GM18873 (cell line): ENCODE results near the gene PLCD3.

ENCODE experiments used
- ATAC-seq: cut with Tn5 transposase; IDR thresholded peaks from one replicate; pipeline ENCODE4 v1.9.1; 2021; ENCODE audit warnings: mild to moderate bottlenecking, moderate library complexity, moderate number of reproducible peaks; ENCODE audit not compliant: unreplicated experiment, low FRiP score

PLCD3 gene

DNA sequence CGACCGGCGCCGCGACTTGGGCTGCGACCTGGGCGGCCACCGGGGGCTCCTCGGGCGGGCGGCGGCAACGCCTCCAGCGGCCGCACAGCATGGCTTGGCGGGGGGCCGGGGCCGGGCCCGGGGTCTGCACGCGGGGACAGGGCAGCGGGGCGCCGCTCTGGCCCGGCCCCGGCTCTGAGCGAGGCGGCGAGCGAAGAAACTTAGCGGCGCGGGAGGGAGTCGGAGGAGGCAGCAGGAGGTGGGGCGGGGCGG lies at the start of gene PLCD3:
Gene PLCD3 (minus strand): TSS at position 196 of the 252 bp plus-strand sequence. CDS start 105 bp downstream, at position 91.
- no peak for ATAC-seq

- ATAC-seq, result no peak
Measured at GRCh38 chr17:45177563-45177962, 45.2 kb upstream of the PLCD3 start.

DNA sequence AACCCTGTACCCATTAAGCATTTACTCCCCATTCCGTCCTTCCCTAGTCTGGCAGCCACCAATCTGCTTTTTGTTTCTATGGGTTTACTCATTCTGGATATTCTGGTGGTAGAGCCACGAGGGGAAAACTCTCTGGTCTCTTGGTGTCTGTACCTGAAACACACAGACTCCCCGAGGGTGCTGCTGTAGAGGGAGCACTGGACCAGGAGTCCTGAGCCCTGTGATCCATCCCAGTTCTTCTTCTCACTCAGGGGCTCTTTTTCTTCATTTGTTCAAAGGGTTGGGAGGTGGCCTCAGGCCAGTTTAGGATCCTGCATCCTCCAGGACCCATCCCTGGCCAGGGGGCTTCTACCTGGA lies 43.4 kb upstream of the PLCD3 start:
- ATAC-seq, result no peak

DNA sequence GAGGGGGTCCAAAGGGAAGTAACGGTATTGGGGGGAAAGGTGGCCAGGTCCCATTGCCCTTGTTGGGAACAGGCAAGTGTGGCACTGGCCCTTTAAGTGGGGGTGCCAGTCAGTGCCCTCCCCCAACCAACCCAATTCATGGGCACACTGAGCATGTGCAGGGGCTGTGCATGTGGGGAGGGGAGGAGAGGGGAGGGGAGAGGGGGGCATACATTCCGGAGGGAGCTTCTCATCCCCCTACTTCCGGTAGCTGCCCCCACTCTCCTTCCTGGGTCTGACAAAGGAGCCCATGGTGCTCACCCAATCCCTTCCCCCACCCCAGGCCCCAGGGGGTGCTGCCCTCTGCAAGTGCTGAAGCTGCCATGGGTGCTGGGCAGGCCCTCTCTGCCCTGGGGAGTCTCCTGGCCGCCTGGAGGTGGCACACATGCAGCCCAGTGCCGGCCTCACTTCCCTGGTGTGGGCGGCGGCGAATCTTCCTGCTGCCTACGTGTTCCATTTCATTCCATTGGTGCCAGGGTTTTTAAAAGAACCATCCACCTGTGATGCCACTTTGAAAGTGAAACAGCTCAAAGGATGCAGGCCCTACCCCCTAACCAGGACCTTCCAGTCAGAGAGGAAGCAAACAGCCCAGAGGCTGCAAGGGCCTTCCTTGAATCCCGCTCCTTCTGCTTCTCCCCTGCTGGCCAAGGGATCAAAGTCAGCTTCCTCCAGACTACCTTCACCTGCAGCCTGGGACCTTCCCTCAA lies 40.4 kb upstream of the PLCD3 start:
- ATAC-seq, result no peak

- ATAC-seq, result no peak
Measured at GRCh38 chr17:45172232-45172540, 39.9 kb upstream of the PLCD3 start.

DNA sequence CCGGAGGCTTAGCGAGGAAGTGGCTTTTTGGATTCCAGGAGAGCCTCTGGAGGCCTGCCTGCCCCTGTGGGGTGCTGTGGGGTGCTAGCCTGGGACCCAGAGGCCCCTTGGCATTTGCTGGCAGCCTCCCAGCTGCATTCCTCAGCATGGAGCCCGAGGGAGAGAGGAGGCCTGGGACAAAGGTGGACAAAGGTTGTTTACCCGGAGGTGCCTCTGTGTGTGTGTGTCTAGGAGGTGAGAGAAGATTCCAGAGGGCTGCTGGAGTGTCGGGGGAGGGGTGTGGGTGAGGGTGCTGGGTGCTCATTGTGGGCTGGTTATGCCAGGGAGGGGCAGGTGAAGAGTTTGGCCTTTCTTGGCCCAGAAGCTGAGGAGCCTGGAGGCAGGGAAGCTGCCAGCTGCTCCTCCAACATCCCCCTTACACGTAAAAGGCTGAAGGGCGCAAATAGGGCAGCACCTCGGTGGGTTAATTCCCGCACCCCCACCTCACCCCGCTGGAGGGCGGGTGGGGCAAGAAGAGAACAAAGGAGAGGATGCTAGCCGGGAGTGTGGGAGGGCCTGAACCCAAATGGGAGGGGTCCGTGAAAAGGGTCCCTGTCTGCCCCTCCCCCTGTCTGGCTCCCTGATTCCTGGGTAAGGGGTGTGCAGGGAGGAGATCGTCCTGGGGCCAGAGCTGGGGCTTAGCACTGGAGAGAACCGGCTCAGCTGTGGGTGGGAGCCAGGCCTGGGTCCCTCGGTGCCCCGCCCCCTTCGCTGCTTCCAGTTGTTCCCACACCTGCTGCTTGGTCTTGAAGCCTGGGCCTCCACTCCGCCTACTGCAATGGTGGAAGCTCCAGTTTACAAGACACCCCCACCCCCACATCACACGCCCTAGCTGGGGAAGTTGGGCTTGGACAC lies 39.3 kb upstream of the PLCD3 start:
- ATAC-seq, result no peak

DNA sequence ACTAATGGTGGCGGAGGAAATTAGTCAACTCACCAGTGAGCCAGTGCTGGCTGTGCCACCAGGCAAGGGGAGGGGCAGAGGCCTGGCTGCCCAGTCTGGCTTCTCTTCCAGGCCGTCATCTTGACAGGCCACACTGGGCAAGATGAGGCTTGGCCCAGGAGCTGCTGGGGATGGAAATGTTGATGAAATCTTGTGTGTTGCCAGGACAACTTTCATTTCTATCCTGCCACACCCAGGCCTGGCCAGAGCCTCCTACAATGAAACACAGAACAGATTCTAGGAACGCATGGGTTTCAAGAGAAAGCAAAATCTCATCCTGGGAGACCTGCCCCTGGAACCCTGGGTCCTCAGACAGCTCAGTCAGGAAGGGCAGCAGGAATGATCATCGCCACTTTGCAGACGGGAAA lies 38.6 kb upstream of the PLCD3 start:
- ATAC-seq, result no peak

GRCh38 chr17:45170280-45170930 lies 38.1 kb upstream of the PLCD3 start:
- no peak for ATAC-seq

- no peak for ATAC-seq
Measured at GRCh38 chr17:45168991-45169752, 36.9 kb upstream of the PLCD3 start.

DNA sequence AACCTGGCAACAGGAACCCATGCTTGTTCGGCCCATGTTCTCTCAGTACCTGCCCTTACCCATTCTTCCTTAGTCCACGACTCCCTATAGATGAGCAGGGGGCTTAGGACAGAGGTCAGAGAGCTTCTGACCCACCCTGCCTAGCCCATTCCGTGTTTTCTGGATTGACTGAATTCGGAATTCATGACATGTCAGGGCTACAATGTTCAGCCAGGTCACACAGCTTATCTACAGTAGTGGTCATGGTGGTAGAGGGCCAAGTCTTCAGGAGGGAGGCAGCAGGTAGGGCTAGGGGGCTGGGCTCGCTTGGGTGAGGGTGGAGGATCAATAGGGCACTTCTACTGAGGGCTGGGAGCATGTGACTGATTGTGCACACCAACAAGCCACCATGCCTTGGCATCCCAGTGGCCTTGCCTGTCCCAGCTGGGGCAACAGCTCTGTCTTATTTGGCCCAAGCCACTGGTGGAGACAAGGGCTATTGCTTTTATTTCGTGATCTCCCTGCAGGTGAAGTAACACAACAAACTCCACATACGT lies 32.5 kb upstream of the PLCD3 start:
- no peak for ATAC-seq

GRCh38 chr17:45162025-45162687 lies 29.8 kb upstream of the PLCD3 start:
- no peak for ATAC-seq

DNA sequence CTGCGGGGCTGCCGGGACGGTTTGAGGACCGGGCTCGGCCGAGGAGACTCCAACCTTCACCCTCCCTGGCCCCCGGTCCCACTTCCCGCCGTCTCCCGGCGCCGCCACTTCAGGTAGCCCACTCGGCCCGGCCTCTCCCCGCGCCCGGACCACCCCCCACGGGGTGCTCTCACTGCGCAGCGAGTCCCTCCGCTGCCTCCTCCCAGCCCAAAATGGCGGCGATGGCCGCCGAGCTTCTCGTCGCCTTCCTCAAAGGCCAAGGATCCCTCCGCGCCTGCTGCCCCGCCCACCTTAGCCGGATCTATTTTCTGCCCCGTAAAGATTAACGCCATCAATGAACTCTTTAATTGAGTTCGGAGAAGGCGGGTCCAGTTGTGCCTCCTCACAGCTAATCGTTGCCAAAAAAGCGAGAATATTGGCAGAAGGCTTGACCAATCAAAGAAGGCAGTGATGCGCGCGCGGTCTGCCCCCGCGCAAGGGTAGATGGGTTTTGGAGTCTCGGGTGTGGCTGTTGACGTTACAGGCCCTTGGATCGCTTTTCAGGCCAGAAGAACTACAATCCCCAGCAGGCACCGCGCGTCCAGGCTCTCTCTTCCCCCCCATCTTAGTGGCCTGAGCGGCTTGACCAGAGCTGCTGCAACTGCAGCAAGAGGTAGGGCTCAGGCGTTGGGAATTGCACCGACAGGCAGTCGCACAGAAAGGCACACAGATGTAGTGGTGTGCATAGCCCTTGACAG lies 29.1 kb upstream of the PLCD3 start, which contains the start of gene HEXIM2:
Gene HEXIM2 (plus strand): TSS at position 588 of the 737 bp plus-strand sequence. CDS start 919 bp downstream, outside the sequence.
- peak; percentile 87 for ATAC-seq

- peak; percentile 12 for ATAC-seq
Measured at GRCh38 chr17:45160447-45161287, 28.4 kb upstream of the PLCD3 start.

DNA sequence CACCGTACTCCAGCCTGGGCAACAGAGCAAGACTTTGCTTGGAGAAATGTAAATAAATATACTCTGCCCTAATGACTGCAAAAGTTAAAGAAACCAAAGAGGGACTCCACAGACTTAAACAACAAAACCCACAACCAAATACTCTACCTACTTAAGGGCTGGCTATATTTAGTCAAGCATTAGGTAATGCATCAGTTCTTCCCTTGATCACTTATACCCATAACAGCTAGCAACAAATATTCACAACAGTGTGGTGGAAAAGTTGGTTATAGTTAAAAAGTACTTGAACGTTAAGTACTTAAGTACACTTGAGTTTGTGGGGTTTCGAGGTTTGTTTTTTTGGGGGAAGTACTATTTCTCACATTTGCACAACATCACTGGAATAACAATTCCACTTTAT lies 23.9 kb upstream of the PLCD3 start:
- ATAC-seq, result no peak

DNA sequence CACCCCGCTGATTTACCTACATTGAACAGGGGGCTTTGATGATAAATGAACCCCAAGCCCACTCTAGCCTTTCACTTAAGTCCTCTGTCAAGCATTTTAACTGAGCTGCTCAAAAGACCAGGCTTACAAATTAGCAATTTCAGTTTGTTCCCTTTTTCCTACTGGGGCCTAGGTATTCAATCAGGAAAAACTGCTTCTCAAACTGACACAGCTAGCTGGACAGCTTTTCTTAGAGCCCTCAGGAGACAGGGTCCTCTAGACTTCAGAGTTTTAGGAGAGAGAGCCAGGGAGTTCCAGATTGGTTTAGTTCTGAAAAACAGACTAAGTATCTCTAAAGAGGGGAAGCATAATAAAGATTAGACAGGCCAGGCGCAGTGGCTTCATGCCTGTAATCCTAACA lies 23.2 kb upstream of the PLCD3 start:
- ATAC-seq, result no peak

DNA sequence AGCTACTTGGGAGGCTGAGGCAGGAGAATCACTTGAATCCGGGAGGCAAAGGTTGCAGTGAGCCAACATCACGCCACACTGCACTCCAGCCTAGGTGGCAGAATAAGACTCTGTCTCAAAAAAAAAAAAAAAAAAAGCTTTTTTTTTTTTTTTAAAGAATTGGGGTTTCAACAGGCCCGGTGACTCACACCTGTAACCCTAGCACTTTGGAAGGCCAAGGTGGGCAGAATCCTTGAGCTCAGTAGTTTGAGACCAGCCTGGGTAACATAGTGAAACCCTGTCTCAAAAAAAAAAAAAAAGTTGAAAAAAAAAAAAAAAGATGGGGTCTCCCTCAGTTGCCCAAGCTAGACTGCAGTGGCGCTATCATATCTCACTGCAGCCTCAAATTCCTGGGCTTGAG lies 22.7 kb upstream of the PLCD3 start:
- ATAC-seq, result no peak

DNA sequence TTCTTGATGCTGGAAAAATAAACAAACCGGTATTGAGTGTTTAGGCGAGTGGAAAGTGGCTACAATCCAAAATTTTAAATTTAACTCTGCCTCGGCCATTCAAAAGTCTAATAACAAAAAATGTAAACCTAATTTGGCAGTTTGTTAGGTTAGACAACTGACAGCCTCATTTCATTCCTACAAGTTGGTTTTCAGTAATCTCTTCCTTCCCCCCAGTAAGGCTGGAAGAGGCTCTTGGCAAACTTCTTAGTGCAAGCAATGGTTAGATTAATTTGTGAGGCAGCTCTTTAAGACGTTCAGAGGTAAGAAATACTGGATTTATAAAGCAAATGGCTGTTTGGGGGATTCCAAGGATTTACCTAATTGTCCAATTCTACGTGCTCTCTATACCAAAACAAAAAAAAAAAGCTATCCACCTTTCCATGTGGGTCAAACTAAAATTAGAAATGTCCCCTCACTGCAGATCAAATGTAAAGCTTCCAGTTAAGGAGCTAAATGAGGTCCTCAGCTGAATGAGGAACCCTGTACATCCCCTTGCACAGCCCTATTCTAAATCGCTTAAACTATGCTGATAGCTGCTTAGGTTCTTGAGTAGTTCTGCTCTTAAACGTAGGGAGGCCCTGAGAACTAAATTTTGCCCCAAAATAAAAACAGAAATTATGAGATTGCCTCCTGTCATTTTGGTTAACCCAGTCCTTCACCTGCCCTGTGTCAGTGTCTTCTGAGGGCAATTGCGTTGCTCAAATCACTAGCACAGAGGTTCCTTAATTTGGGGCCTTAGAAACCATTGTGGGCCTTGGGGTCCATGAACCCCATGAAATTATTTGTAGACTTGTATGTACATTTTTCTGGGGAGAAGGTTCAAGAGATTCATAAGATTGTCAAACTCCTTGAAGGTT lies 18.8 kb upstream of the PLCD3 start:
- ATAC-seq, result no peak
